ENCODE measurements around the gene ELMO1. TPM values are rescaled to one million over a fixed set of nuclear protein-coding genes. Genes with fewer than 3 reads are reported as not detected.

Gene ELMO1
- total RNA-seq, 2 donors from 2014 or later, result 66.0 to 72.2 TPM

GRCh38 chr7:37212051-37212450 lies 236.6 kb downstream of the ELMO1 start:
- TF ChIP-seq CTCF (IDR thresholded peaks at IDR 0.05), result no peak
- H3K36me3 ChIP-seq, result no peaks in the 10 kb centered on the region
- no peak overlapping the region for H3K4me3 ChIP-seq
- ATAC-seq (ENCODE audit: insufficient number of reproducible peaks, low FRiP score, low read depth), result no peak
- no peaks in the 10 kb centered on the region for H3K27me3 ChIP-seq (replicated peaks; ENCODE audit: insufficient read depth)
- no peaks in the 10 kb centered on the region for H3K9me3 ChIP-seq
- peaks cover 20 to 34% of the 10 kb centered on the region in 2 donors for H3K4me1 ChIP-seq (ENCODE audit: control insufficient read depth in 1 of 2, low read depth in 2 of 2)
- no peak overlapping the region for H3K27ac ChIP-seq
- DNase-seq (ENCODE audit: low spot score), result no peak

DNA sequence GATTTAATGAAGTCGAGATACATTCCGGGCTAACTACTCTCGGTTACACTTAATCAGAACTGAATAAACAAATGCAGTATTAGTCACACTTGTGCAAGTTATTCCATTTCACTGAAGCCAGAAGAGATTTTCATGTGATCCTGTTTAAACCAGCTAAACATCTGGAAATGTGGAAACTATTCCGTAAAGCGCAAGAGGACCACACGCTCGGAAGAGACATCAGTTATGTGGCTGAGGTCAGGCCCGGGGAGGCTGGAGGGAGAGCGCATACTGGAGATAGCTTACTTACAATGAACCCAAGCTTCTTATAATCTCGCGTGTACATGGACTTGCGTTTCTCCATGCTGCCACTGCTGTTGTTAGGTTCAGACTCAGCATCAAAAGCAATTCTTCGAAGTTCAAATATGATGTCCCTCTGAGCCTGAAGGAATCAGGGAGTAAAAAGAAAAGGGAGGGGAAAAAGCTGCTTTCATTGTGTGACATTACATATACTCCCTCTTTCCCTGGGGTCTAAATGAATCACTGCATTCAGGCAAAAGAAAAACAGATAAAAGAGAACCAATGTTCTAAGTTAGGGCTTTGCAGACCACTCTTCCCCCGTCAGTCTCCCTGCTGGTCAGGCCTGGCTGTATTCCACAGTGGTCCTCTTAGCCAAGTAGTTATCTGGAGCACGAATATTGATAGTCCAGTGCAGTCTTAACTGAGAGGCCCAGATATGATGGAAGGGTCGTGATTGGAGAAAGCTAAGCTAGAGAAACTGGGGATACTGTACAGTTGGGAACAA lies 237.4 kb downstream of the ELMO1 start:
- DNase-seq (ENCODE audit: low spot score) (no peak), ATAC-seq (ENCODE audit: insufficient number of reproducible peaks, low FRiP score, low read depth) (peak; percentile 56)
- no peaks in the 10 kb centered on the region for H3K27me3 ChIP-seq (replicated peaks; ENCODE audit: insufficient read depth)
- H3K4me1 ChIP-seq (ENCODE audit: control insufficient read depth in 1 of 2, low read depth in 2 of 2), result peaks cover 20 to 34% of the 10 kb centered on the region in 2 donors
- H3K27ac ChIP-seq, result peak overlapping the region; percentile 3 to 45
- H3K36me3 ChIP-seq, result no peaks in the 10 kb centered on the region
- no peaks in the 10 kb centered on the region for H3K9me3 ChIP-seq
- no peak for TF ChIP-seq CTCF (IDR thresholded peaks at IDR 0.05)
- H3K4me3 ChIP-seq, result peak overlapping the region; percentile 53

DNA sequence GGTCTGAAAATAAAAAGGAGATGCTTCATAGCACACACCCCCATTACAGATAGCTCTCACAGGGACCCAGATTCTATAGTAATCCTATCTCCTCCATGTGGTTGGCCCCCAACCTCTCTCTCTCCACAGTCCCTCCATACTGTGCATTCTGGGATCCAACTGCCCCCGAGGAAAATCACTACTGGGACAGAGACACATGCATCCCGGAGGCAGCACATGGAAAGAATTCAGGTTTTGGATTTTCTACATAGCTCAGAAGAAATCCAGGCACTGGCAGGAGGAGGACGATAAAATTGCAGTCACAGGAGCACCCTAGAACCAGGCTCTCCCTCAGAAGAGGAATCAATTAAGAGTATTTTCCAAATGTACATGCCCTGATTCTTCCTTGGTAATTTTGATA lies 239.5 kb downstream of the ELMO1 start:
- Histone ChIP-seq H3K27ac (peak overlapping the region; percentile 48 to 73), H3K9me3 (no peaks in the 10 kb centered on the region), H3K4me3 (no peak overlapping the region), H3K36me3 (no peaks in the 10 kb centered on the region), H3K4me1 (ENCODE audit: control insufficient read depth in 1 of 2, low read depth in 2 of 2) (peaks cover 20 to 34% of the 10 kb centered on the region in 2 donors), H3K27me3 (replicated peaks; ENCODE audit: insufficient read depth) (no peaks in the 10 kb centered on the region)
- ATAC-seq (ENCODE audit: insufficient number of reproducible peaks, low FRiP score, low read depth), result no peak
- DNase-seq (ENCODE audit: low spot score), result no peak
- TF ChIP-seq CTCF (IDR thresholded peaks at IDR 0.05), result no peak

GRCh38 chr7:37208528-37208927 lies 240.1 kb downstream of the ELMO1 start:
- H3K4me3 ChIP-seq, result no peak overlapping the region
- H3K27ac ChIP-seq, result peak overlapping the region; percentile 48 to 73
- peak; percentile 82 for ATAC-seq (ENCODE audit: insufficient number of reproducible peaks, low FRiP score, low read depth)
- no peaks in the 10 kb centered on the region for H3K36me3 ChIP-seq
- DNase-seq (ENCODE audit: low spot score), result peak; percentile 29
- no peaks in the 10 kb centered on the region for H3K27me3 ChIP-seq (replicated peaks; ENCODE audit: insufficient read depth)
- H3K4me1 ChIP-seq (ENCODE audit: control insufficient read depth in 1 of 2, low read depth in 2 of 2), result peaks cover 20 to 34% of the 10 kb centered on the region in 2 donors
- peak; percentile 36 for TF ChIP-seq CTCF (IDR thresholded peaks at IDR 0.05)
- H3K9me3 ChIP-seq, result no peaks in the 10 kb centered on the region

DNA sequence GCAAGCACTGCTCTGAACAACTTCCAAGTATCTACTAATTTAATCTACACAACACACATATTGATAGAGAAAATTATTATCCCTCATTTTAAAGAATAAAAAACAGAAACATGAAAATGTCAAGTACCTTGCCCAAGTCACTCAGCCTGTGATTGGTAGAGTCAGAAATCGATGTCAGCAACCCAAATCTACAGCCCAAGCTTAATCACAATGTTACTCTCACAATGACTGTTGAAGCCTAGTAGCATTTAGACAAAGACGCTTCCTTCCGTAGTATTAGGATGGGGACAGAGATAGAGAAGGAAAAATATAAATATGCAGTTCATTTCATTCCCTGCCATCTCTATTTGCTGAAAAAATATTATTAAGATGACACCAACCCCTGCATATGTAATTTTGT lies 242.5 kb downstream of the ELMO1 start:
- Histone ChIP-seq H3K4me3 (no peak overlapping the region), H3K27ac (no peak overlapping the region), H3K4me1 (ENCODE audit: control insufficient read depth in 1 of 2, low read depth in 2 of 2) (peaks cover 26 to 33% of the 10 kb centered on the region in 2 donors), H3K27me3 (replicated peaks; ENCODE audit: insufficient read depth) (no peaks in the 10 kb centered on the region), H3K9me3 (no peaks in the 10 kb centered on the region), H3K36me3 (no peaks in the 10 kb centered on the region)
- no peak for ATAC-seq (ENCODE audit: insufficient number of reproducible peaks, low FRiP score, low read depth)
- no peak for DNase-seq (ENCODE audit: low spot score)
- no peak for TF ChIP-seq CTCF (IDR thresholded peaks at IDR 0.05)

All from thoracic aorta (tissue), 2 donors.